Kidney (tissue), 14 donors: Measurements from ENCODE around the gene CEBPE. TPM values are rescaled to one million over a fixed set of nuclear protein-coding genes. Genes with fewer than 3 reads are reported as not detected.

Source experiments
- DNase-seq, 5 donors: peaks; one replicate each; pipeline ENCODE4 v3.0.0-alpha.2; 2013 to 2020
- FAIRE-seq: peaks from 2 replicates; lab custom pipeline; 2012; peaks lifted over from hg19 to GRCh38; lab: Jason Lieb, UNC
- H3K27ac ChIP-seq, 2 donors: one replicate each; pipeline ENCODE4 v1.7.0; 2013; ENCODE audit warnings: low read depth in 2 of 2, low read length in 2 of 2, inconsistent platforms in 1 of 2
- H3K27me3 ChIP-seq: one replicate; pipeline ENCODE4 v1.7.1; 2013; ENCODE audit warnings: low read length, inconsistent platforms; ENCODE audit not compliant: control insufficient read depth, insufficient read depth
- H3K36me3 ChIP-seq, 3 donors: one replicate each; pipeline versions ENCODE4 v1.7.0 to v1.7.1; 2013; ENCODE audit warnings: low read length in 3 of 3, control low read depth in 1 of 3, inconsistent platforms in 1 of 3; ENCODE audit not compliant: insufficient read depth in 3 of 3, control insufficient read depth in 2 of 3
- H3K4me1 ChIP-seq, 3 donors: one replicate each; pipeline versions ENCODE4 v1.7.0 to v1.7.1; 2013; ENCODE audit warnings: low read length in 3 of 3, inconsistent platforms in 1 of 3, low read depth in 1 of 3; ENCODE audit not compliant: control insufficient read depth in 2 of 3, insufficient read depth in 2 of 3
- H3K4me3 ChIP-seq, 3 donors: one replicate each; pipeline versions ENCODE4 v1.7.0 to v1.8.1; 2013; ENCODE audit warnings: low read length in 3 of 3, control low read depth in 1 of 3, inconsistent platforms in 1 of 3
- H3K9ac ChIP-seq, 3 donors: one replicate each; pipeline versions ENCODE4 v1.7.0 to v1.7.1; 2013; ENCODE audit warnings: low read length in 3 of 3, control low read depth in 1 of 3, inconsistent platforms in 1 of 3
- H3K9me3 ChIP-seq, 3 donors: one replicate each; pipeline versions ENCODE4 v1.7.0 to v1.7.1; 2013; ENCODE audit warnings: low read length in 3 of 3, control low read depth in 1 of 3, inconsistent platforms in 1 of 3; ENCODE audit not compliant: control insufficient read depth in 2 of 3, insufficient read depth in 1 of 3
- CTCF ChIP-seq: IDR thresholded peaks from 3 replicates; pipeline ENCODE4 v1.5.1; 2012; ENCODE audit warnings: mild to moderate bottlenecking, moderate library complexity, borderline replicate concordance; ENCODE audit not compliant: insufficient read depth; ENCODE audit errors: extremely low read depth
- intact Hi-C: fragments of 100-400 bp; cut with DNase I; formaldehyde crosslinking; loops from one replicate; pipeline ENCODE4 v1.11.1; 2022
- polyA plus RNA-seq: library from polyadenylated mRNA; stranded (reverse); fragments of 350-450 nt; fragmentation: Illumina TruSeq; extraction: RNeasy Lipid Tissue Mini Kit (QIAGEN cat#74804); gene quantifications from one replicate; pipeline ENCODE4 v1.2.3, GENCODE V29; 2014; ENCODE audit warnings: low read depth, low replicate concordance; ENCODE audit not compliant: insufficient read depth
- total RNA-seq: library from RNA; stranded (reverse); fragmentation: NEBNext Ultra II Directional; extraction: Animal tissue kit (Norgen Biotek cat#: 25700); gene quantifications from one replicate; pipeline ENCODE4 v1.2.1, GENCODE V29; 2021
- donor health status: control.
- donor health status: control.
- donor health status: control.
- donor health status: control.
- donor health status: control.
- donor health status: DM: yes; HTN: yes; CAD: no.
- donor health status: Normal renal cell carcinoma (clear cell type).

CEBPE gene
- total and polyA plus RNA-seq, 2 donors from 2014 or later, result not detected

- H3K9ac ChIP-seq, result peak overlapping the region in 1 of 3 donors; percentile 17
- no peaks in the 10 kb centered on the region for H3K9me3 ChIP-seq
- H3K36me3 ChIP-seq, result peaks cover 0 to 26% (median 23%) of the 10 kb centered on the region in 3 donors
- no peaks in the 10 kb centered on the region for H3K27me3 ChIP-seq
- no peak for FAIRE-seq
- DNase-seq, result no peak
- no peak overlapping the region for H3K27ac ChIP-seq
- intact Hi-C loops, result no loop called here
- no peak overlapping the region for H3K4me3 ChIP-seq
- H3K4me1 ChIP-seq, result peaks cover 0 to 3% (median 0%) of the 10 kb centered on the region in 3 donors
- TF ChIP-seq CTCF, result no peak
These were observed 10.1 kb upstream of the CEBPE start for GRCh38 chr14:23128969-23129758.

DNA sequence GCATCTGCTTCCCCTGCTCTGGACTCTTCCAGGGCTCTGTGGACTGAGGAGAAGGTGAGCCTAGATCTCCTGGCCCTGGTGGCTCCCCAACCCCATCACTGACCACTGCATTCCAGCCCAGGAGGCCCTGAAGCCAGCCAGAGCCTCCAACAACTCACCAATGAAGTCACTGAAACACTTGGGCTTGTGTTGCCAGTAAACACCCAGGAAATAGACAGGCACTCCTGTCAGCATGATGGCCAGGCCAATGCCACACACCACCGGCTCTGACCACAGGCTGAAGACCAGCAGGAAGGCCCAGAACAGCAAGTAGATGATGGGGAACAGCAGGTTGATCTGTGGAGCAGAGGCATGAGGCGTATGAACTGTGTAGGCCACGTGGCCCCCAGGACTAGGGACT is 8.8 kb upstream of the CEBPE start:
- Histone ChIP-seq H3K9me3 (no peaks in the 10 kb centered on the region), H3K4me3 (no peak overlapping the region), H3K27ac (no peak overlapping the region), H3K36me3 (peaks cover 0 to 26% (median 23%) of the 10 kb centered on the region in 3 donors), H3K27me3 (no peaks in the 10 kb centered on the region), H3K9ac (no peak overlapping the region), H3K4me1 (peaks cover 0 to 3% (median 0%) of the 10 kb centered on the region in 3 donors)
- TF ChIP-seq CTCF, result no peak
- intact Hi-C loops, result no loop called here
- FAIRE-seq (no peak), DNase-seq (no peak)

DNA sequence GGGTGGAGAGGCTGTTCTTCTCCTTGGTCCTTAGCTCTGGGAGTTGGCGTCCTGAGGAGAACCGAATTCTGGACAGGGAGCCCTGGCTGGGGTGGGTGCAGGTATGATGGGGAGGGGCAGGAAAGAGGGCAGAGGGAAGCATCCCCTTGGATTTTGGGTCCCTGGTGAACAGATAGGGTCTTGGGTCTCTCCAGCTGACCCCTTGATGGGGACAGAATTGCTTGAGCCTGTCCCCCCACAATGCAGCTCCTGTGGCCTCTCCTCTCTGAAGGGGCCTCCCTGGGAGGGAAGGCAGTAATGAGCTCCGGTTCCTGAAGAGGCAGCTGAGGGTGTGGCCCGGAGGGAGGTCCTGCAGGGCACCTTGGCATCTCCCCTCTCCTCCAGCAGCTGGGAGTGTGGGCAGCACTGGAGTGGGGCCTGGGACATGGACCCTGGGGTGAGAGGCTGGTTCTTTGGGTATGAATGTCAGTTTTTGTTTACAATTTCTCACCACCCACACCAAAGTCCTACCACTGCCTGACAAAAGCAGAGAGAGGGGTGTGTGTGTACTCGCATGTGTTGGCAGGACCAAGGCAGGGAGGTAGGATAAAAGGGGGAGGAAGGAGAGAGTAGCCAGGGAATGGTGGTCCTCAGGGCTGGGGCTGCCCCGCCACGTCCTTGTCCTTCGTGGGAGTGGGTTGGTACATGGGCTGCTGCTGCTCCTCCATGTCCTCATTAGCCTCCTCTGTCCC is 7.7 kb upstream of the CEBPE start:
- Histone ChIP-seq H3K36me3 (peaks cover 0 to 23% (median 23%) of the 10 kb centered on the region in 3 donors), H3K27ac (no peak overlapping the region), H3K9me3 (no peaks in the 10 kb centered on the region), H3K4me1 (peaks cover 0 to 5% (median 2%) of the 10 kb centered on the region in 3 donors), H3K4me3 (no peak overlapping the region), H3K9ac (no peak overlapping the region), H3K27me3 (no peaks in the 10 kb centered on the region)
- DNase-seq (no peak), FAIRE-seq (no peak)
- TF ChIP-seq CTCF, result no peak
- intact Hi-C loops, result no loop called here
